WI38 (cell line): ENCODE data around the gene SLC39A3.

Experiments used
- H3K4me3 ChIP-seq: 2 replicates; pipeline ENCODE4 v1.5.1; 2011; ENCODE audit warnings: low read depth, mild to moderate bottlenecking, control low read depth, low read length
- TF ChIP-seq, protein P1 (sequence below): IDR thresholded peaks from 2 replicates; pipeline ENCODE4 v1.5.1; 2012; ENCODE audit warnings: low read depth, mild to moderate bottlenecking, control low read depth, low read length

SLC39A3 gene

DNA sequence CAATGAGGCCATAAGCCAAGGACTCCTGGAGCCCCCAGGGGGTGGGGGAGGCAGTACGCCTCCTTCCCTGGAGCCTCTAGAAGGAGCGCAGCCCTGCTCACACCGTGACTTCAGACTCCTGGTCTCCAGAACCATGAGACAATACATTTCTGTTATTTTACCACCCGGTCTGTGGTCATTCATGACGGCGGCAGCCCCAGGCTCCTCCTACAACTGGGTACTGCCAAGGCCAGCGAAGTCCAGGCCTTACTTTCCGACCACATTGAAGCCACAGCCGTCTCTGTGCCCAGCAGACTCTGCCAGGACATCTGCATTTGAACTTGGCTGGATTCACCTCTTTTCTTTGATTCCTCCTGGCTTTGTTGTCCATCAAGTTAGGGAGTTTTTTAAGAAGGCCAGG lies 47.9 kb downstream of the SLC39A3 start:
- H3K4me3 ChIP-seq: no peak overlapping the region
- TF ChIP-seq, protein P1, sequence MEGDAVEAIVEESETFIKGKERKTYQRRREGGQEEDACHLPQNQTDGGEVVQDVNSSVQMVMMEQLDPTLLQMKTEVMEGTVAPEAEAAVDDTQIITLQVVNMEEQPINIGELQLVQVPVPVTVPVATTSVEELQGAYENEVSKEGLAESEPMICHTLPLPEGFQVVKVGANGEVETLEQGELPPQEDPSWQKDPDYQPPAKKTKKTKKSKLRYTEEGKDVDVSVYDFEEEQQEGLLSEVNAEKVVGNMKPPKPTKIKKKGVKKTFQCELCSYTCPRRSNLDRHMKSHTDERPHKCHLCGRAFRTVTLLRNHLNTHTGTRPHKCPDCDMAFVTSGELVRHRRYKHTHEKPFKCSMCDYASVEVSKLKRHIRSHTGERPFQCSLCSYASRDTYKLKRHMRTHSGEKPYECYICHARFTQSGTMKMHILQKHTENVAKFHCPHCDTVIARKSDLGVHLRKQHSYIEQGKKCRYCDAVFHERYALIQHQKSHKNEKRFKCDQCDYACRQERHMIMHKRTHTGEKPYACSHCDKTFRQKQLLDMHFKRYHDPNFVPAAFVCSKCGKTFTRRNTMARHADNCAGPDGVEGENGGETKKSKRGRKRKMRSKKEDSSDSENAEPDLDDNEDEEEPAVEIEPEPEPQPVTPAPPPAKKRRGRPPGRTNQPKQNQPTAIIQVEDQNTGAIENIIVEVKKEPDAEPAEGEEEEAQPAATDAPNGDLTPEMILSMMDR: no peak

DNA sequence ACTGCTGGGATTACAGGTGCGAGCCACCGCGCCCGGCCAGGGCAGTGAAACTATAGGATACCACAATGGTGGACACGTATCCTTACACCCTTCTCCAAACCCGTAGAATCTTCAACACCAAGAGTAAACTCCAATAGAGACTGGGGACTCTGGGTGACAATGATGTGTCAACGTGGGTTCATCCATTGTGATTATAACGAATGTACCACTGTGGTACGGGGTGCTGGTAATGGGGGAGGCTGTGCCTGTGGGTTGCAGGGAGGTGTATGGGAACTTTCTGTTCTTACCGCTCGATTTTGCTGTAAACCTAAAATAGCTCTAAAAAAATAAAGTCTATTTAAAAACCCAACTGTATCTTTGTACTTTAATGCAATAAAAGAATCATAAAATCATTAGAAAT lies 49.0 kb downstream of the SLC39A3 start:
- TF ChIP-seq, protein P1: no peak

DNA sequence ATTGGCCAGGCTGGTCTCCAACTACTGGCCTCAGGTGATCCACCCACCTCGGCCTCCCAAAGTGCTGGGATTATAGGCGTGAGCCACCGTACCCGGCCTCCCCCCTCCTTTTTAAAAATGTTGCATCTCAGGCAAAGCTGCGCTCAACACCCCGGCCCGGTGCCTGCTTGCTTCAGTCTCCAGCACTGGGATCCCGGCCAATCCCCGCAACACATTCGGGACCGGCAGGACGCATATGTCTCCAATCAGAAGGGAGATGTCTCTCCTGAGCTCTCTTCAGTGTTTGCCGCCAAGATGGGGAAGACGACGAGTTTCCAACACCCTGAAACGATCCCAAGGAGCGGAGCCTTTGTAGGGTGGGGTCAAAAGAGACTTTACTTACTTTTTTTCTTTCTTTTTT lies 53.5 kb downstream of the SLC39A3 start:
- TF ChIP-seq, protein P1: no peak
- H3K4me3 ChIP-seq: no peak overlapping the region

More for the DNA sequence above, 49.0 kb downstream of the SLC39A3 start:
- no peak overlapping the region for H3K4me3 ChIP-seq

DNA sequence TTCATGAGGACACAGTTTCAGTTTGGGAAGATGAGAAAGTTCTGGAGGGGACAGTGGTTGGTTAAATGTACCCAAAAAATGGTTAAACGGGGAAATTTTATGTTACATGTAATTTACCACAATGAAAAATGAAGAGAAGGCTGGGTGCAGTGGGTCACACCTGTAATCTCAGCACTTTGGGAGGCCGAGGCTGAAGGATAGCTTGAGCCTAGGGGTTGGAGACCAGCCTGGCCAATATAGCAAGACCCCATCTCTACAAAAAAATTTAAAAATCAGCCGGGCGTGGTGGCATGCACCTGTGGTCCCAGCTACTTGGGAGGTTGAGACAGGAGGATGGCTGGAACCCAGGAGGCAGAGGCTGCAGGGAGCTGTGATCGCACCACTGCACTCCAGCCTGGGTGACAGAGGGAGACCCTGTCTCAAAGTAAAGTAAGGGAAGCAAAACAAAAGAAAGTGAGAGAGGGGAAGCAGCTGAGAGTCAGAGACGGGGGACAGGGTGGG lies 54.6 kb downstream of the SLC39A3 start:
- TF ChIP-seq, protein P1: no peak
- no peak overlapping the region for H3K4me3 ChIP-seq

DNA sequence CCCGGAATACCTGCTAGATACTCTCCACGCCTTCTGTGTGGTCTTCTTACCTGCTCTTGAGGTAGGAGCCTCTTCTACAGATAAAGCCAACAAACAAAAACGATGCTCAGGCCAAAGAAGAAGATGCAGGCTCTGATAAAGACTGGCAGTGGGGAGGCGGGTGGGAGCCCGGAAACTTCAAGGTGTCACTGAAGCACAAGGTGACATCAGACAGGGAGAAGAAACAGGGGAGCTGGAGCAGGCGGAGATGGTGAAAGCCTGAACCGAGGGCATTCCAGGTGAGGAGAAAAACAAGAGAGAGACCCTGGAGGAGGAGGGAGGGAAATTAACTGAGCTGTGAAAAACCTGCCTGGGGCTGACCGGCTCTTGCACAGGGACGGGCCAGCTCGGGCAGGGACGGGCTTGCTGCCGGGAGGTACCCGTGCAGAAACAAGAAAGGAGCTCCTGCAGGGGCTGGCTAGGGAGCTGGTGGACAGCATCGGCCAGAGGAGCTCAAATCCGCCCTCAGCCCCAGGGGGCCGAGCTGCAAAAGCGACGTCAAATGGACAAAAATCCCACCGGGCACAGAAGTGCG lies 56.3 kb downstream of the SLC39A3 start:
- TF ChIP-seq, protein P1: no peak
- no peak overlapping the region for H3K4me3 ChIP-seq
